OCI-LY3 (cell line): ENCODE measurements around the gene SORBS1.

Source experiments
- EZH2phosphoT487 ChIP-seq: fragments of 200-600 bp; shearing (Covaris generic); IDR thresholded peaks from 2 replicates; pipeline ENCODE4 v1.6.1; 2018; ENCODE audit warnings: antibody characterized with exemption, mixed run types, low read depth
- TF ChIP-seq, protein P1 (sequence below): fragments of 200-600, 300-600 bp; sonication (generic); IDR thresholded peaks from 2 replicates; pipeline ENCODE4 v1.5.1; 2014; ENCODE audit warnings: antibody characterized with exemption, low read length, low read depth

DNA sequence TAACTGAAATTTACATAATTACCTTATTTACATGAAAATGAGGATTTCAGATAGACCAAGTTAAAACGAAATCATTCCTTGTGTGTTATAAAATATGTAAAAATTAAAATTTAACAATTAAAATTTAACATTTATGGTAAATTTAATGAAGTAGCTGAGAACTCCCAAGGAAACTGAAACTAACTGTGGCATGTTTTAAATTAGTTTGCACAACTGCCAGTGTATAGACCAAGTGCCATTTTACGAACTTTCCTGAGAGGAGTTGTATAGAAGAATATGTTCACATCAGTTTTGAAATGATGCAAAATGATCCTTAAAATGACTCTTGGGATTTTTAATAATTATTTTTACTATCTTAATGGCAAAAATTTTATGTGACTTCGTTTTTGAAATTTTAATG, 293.9 kb downstream of the SORBS1 start:
- TF ChIP-seq, protein P1, sequence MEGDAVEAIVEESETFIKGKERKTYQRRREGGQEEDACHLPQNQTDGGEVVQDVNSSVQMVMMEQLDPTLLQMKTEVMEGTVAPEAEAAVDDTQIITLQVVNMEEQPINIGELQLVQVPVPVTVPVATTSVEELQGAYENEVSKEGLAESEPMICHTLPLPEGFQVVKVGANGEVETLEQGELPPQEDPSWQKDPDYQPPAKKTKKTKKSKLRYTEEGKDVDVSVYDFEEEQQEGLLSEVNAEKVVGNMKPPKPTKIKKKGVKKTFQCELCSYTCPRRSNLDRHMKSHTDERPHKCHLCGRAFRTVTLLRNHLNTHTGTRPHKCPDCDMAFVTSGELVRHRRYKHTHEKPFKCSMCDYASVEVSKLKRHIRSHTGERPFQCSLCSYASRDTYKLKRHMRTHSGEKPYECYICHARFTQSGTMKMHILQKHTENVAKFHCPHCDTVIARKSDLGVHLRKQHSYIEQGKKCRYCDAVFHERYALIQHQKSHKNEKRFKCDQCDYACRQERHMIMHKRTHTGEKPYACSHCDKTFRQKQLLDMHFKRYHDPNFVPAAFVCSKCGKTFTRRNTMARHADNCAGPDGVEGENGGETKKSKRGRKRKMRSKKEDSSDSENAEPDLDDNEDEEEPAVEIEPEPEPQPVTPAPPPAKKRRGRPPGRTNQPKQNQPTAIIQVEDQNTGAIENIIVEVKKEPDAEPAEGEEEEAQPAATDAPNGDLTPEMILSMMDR, result no peak
- no peak for TF ChIP-seq EZH2phosphoT487
